Measurements from ENCODE around the gene PRSS57. TPM values are rescaled to one million over a fixed set of nuclear protein-coding genes. Genes with fewer than 3 reads are reported as not detected.

PRSS57 gene
- polyA plus RNA-seq, 1 of the 3 experiments (the other 2 are of a cell fraction), result not detected

GRCh38 chr19:655691-656090 lies 39.6 kb downstream of the PRSS57 start:
- H3F3A ChIP-seq (replicated peaks; ENCODE audit: insufficient read depth), result no peaks in the 10 kb centered on the region
- no peaks in the 10 kb centered on the region for H3K9me2 ChIP-seq
- H2AFZ ChIP-seq (ENCODE audit: low read depth), result no peak overlapping the region
- no peaks in the 10 kb centered on the region for H3K27me3 ChIP-seq (ENCODE audit: insufficient read depth)
- no peak overlapping the region for H3K4me2 ChIP-seq
- peaks cover 91% of the 10 kb centered on the region for H3K79me2 ChIP-seq (ENCODE audit: insufficient read depth)
- no peak for DNase-seq
- no peak overlapping the region for H3K9ac ChIP-seq
- H3K27ac ChIP-seq (ENCODE audit: low read depth in 2 of 2, low read length in 1 of 2), result no peak overlapping the region
- no peaks in the 10 kb centered on the region for H3K9me3 ChIP-seq
- CTCF ChIA-PET, result interaction anchor here (0.6 to 2.4 kb wide), 5 partner anchors 67 to 208 kb away, joined by 3 to 6 read pairs (median 4); no protein-coding TSS in a partner anchor
- H3K4me1 ChIP-seq (ENCODE audit: control insufficient read depth in 1 of 2, insufficient read depth in 2 of 2, low read depth in 1 of 2, low read length in 1 of 2), result peaks cover under 1 to 10% of the 10 kb centered on the region in 2 experiments; a peak in 2 of 4 replicates
- WGBS (ENCODE audit: low lambda C conversion rate), result 87% methylated on average over 15 of the region's 17 CpGs
- peaks cover 0 to 33% of the 10 kb centered on the region in 2 experiments for H3K36me3 ChIP-seq (replicated peaks in 1 of 2; ENCODE audit: control insufficient read depth in 1 of 2, insufficient read depth in 2 of 2, low read length in 1 of 2)
- no peak overlapping the region for H3K4me3 ChIP-seq (ENCODE audit: low read depth in 2 of 2, low read length in 1 of 2)
- TF ChIP-seq, protein P1, sequence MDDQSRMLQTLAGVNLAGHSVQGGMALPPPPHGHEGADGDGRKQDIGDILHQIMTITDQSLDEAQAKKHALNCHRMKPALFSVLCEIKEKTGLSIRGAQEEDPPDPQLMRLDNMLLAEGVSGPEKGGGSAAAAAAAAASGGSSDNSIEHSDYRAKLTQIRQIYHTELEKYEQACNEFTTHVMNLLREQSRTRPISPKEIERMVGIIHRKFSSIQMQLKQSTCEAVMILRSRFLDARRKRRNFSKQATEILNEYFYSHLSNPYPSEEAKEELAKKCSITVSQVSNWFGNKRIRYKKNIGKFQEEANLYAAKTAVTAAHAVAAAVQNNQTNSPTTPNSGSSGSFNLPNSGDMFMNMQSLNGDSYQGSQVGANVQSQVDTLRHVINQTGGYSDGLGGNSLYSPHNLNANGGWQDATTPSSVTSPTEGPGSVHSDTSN (IDR thresholded peaks at IDR 0.05), result no peak
- TF ChIP-seq EP300 (IDR thresholded peaks at IDR 0.05; ENCODE audit: borderline replicate concordance in 1 of 2, low read depth in 1 of 2, low read length in 1 of 2) (no peak), USF1 (IDR thresholded peaks at IDR 0.05; ENCODE audit: borderline replicate concordance, low read depth) (no peak), GABPA (IDR thresholded peaks at IDR 0.05; ENCODE audit: low read depth) (no peak), TAF1 (IDR thresholded peaks at IDR 0.05; ENCODE audit: borderline replicate concordance, low read depth, low read length) (no peak), NRF1 (IDR thresholded peaks at IDR 0.05; ENCODE audit: low read depth, low read length) (no peak), POLR2AphosphoS5 (IDR thresholded peaks at IDR 0.05; ENCODE audit: low read depth, low read length) (no peak), JUND (IDR thresholded peaks at IDR 0.05) (no peak), SMC3 (IDR thresholded peaks at IDR 0.05; ENCODE audit: low read depth, low read length) (no peak), EZH2phosphoT487 (IDR thresholded peaks at IDR 0.05; ENCODE audit: borderline replicate concordance, low read depth) (no peak), REST (IDR thresholded peaks at IDR 0.05; ENCODE audit: low read depth, low read length) (no peak), YY1 (IDR thresholded peaks at IDR 0.05; ENCODE audit: low read depth) (no peak), RFX5 (IDR thresholded peaks at IDR 0.05; ENCODE audit: low read length) (no peak), ELF1 (IDR thresholded peaks at IDR 0.05) (no peak), CHD2 (IDR thresholded peaks at IDR 0.05; ENCODE audit: low read length, partially characterized antibody) (no peak), MEF2A (IDR thresholded peaks at IDR 0.05; ENCODE audit: borderline replicate concordance, low read depth) (no peak), RXRA (IDR thresholded peaks at IDR 0.05; ENCODE audit: borderline replicate concordance, low read depth) (no peak)
- TF ChIP-seq, protein P2, sequence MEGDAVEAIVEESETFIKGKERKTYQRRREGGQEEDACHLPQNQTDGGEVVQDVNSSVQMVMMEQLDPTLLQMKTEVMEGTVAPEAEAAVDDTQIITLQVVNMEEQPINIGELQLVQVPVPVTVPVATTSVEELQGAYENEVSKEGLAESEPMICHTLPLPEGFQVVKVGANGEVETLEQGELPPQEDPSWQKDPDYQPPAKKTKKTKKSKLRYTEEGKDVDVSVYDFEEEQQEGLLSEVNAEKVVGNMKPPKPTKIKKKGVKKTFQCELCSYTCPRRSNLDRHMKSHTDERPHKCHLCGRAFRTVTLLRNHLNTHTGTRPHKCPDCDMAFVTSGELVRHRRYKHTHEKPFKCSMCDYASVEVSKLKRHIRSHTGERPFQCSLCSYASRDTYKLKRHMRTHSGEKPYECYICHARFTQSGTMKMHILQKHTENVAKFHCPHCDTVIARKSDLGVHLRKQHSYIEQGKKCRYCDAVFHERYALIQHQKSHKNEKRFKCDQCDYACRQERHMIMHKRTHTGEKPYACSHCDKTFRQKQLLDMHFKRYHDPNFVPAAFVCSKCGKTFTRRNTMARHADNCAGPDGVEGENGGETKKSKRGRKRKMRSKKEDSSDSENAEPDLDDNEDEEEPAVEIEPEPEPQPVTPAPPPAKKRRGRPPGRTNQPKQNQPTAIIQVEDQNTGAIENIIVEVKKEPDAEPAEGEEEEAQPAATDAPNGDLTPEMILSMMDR (IDR thresholded peaks at IDR 0.05), result no peak
- TF ChIP-seq, protein P3, sequence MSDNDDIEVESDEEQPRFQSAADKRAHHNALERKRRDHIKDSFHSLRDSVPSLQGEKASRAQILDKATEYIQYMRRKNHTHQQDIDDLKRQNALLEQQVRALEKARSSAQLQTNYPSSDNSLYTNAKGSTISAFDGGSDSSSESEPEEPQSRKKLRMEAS (IDR thresholded peaks at IDR 0.05; ENCODE audit: low read depth), result no peak
- POLR2A ChIA-PET, result no interaction called here
- H4K20me1 ChIP-seq (ENCODE audit: insufficient read depth), result peaks cover 89% of the 10 kb centered on the region
